ENCODE data around the gene HS1BP3.

DNA sequence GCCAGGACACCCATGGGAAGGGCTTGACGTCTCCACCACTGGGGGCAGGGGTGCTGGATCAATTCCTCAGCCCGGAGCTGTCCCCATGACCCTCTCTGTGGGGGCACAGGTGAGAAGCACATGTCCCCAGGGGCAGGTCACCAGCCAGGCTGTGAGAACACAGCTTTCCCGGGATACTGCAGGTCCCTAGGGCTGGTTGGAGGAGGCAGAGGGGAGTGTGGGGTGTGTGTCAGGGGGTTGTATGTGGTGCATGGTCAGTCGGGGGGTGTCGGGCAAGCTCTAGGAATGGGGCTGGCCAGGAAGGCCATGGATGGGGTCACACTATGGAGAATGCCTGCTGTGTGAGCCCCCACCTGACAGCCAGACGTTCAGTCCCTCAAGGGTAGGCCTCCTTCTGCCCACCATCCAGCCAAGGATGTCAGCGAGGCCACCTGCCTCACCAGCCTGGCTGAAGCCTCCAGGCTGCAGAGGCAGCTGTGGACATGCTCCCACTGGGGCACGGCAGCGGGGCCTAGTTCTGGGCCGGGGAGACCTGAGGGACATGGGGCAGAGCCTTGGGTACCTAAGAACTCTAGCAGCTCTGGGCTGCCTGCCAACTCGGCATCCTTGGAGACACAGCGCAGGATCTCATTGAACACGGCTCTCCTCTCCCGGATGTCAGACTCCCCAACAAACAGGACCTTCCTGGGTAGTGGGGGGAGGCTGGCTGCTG lies 10.3 kb downstream of the HS1BP3 start:
- TF ChIP-seq, protein P1, sequence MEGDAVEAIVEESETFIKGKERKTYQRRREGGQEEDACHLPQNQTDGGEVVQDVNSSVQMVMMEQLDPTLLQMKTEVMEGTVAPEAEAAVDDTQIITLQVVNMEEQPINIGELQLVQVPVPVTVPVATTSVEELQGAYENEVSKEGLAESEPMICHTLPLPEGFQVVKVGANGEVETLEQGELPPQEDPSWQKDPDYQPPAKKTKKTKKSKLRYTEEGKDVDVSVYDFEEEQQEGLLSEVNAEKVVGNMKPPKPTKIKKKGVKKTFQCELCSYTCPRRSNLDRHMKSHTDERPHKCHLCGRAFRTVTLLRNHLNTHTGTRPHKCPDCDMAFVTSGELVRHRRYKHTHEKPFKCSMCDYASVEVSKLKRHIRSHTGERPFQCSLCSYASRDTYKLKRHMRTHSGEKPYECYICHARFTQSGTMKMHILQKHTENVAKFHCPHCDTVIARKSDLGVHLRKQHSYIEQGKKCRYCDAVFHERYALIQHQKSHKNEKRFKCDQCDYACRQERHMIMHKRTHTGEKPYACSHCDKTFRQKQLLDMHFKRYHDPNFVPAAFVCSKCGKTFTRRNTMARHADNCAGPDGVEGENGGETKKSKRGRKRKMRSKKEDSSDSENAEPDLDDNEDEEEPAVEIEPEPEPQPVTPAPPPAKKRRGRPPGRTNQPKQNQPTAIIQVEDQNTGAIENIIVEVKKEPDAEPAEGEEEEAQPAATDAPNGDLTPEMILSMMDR (IDR thresholded peaks at IDR 0.05), result no peak
- no peak for TF ChIP-seq POLR2A (IDR thresholded peaks at IDR 0.05)
